ENCODE results near the gene SBK1. TPM values are rescaled to one million over a fixed set of nuclear protein-coding genes. Genes with fewer than 3 reads are reported as not detected.
A peak's percentile ranks its signal among the peaks of the same experiment; 100 is the strongest.

Gene SBK1
- total RNA-seq, 4 donors from 2014 or later, result 0.27 to 1.4 (median 0.32) TPM; not detected in 1

DNA sequence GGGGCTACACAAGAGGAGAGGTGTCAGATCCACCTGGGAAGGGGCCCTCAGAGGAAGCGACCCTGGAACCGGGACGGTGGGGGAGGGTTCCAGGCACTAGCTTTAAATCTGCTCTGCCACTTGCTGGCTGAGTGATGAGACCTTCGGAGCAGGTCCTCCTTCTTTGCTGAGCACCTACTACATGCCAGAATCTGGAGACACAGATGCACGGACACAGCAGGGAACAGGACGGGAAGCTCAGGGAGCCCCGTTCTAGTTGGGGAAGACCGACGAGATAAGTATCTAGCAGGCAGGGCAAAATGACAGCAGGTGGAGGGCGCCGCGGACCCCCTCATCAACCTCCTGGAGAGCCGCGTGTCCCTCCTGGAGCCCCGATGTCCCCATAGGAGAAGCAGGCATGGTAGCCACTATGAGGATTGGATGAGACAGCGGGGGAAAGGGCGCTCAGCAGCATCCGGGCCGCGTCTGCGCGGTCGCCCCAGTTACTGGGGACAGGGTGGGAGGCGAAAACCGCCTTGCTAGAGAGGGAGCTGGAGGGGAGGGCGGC is 27.2 kb downstream of the SBK1 start:
- no peak for TF ChIP-seq EP300 (IDR thresholded peaks at IDR 0.05; ENCODE audit: low read depth)
- TF ChIP-seq POLR2AphosphoS5 (IDR thresholded peaks at IDR 0.05), result no peak
- TF ChIP-seq POLR2A (IDR thresholded peaks at IDR 0.05), result no peak
- no peak for TF ChIP-seq CTCF (IDR thresholded peaks at IDR 0.05)
- Histone ChIP-seq H3K4me1 (peaks cover 0 to 2% (median 0%) of the 10 kb centered on the region in 4 donors), H3K4me3 (no peak overlapping the region), H3K36me3 (no peaks in the 10 kb centered on the region), H3K9me3 (no peaks in the 10 kb centered on the region), H3K27ac (no peak overlapping the region), H3K27me3 (no peaks in the 10 kb centered on the region)
- intact Hi-C loops (cut with DNase I; ENCODE audit: low total_unique reads), result loop anchor here (2.0 kb wide), 1 partner anchor 43 kb away; no protein-coding TSS in a partner anchor
- DNase-seq, result no peak
- in situ Hi-C loops (cut with MboI; ENCODE audit: low pct_ligation_motif_present in 1 of 4, low pct_unique_long_range_greater_than_20kb in 1 of 4, low sequenced_read_pairs in 3 of 4), result loop anchor here in 2 of 4 donors (5.0 to 10.0 kb wide), 2 partner anchors 42 to 45 kb away; no protein-coding TSS in a partner anchor
- 93 to 100% methylated on average over 3 to 26 of the region's 26 CpGs for WGBS, 2 donors (ENCODE audit: low coverage in 1 of 2)

- Histone ChIP-seq H3K4me1 (peaks cover 0 to 2% (median 0%) of the 10 kb centered on the region in 4 donors), H3K27ac (no peak overlapping the region), H3K4me3 (no peak overlapping the region), H3K9me3 (no peaks in the 10 kb centered on the region), H3K36me3 (no peaks in the 10 kb centered on the region), H3K27me3 (no peaks in the 10 kb centered on the region)
- DNase-seq, result no peak
- WGBS, 2 donors (ENCODE audit: low coverage in 1 of 2), result 98% methylated on average over 65 of the region's 73 CpGs; no CpG with 5 or more reads in 1 of the 2 donors
- in situ Hi-C loops (cut with MboI; ENCODE audit: low pct_ligation_motif_present in 1 of 4, low pct_unique_long_range_greater_than_20kb in 1 of 4, low sequenced_read_pairs in 3 of 4) (loop anchor here in 1 of 4 donors (10.0 kb wide), 1 partner anchor 45 kb away; no protein-coding TSS in a partner anchor), intact Hi-C loops (cut with DNase I; ENCODE audit: low total_unique reads) (no loop called here)
- TF ChIP-seq EP300 (IDR thresholded peaks at IDR 0.05; ENCODE audit: low read depth) (no peak), POLR2AphosphoS5 (IDR thresholded peaks at IDR 0.05) (no peak), POLR2A (IDR thresholded peaks at IDR 0.05) (no peak), CTCF (IDR thresholded peaks at IDR 0.05) (no peak)
These were observed 27.8 kb downstream of the SBK1 start for GRCh38 chr16:28320023-28320561.

DNA sequence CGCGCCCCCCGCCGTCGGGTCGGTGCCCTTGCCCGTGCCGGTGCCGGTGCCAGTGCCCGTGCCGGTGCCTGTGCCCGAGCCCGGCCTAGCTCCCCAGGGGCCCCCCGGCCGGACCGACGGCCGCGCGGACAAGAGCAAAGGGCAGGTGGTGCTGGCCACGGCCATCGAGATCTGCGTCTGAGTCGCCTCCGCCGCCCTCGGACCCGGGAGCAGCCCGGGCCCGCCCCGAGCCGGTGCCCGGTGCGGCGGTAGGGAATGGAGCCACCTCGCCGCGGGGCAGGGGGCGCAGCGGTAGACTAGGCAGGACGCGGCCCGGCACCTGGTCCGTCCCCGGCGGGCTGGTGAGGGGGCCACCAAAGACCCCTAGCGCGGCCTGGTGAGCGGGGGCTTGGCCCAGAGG is 28.4 kb downstream of the SBK1 start:
- intact Hi-C loops (cut with DNase I; ENCODE audit: low total_unique reads) (no loop called here), in situ Hi-C loops (cut with MboI; ENCODE audit: low pct_ligation_motif_present in 1 of 4, low pct_unique_long_range_greater_than_20kb in 1 of 4, low sequenced_read_pairs in 3 of 4) (loop anchor here in 1 of 4 donors (10.0 kb wide), 1 partner anchor 46 kb away; no protein-coding TSS in a partner anchor)
- peaks cover 0 to 2% (median 0%) of the 10 kb centered on the region in 4 donors for H3K4me1 ChIP-seq
- TF ChIP-seq CTCF (IDR thresholded peaks at IDR 0.05), result no peak
- TF ChIP-seq EP300 (IDR thresholded peaks at IDR 0.05; ENCODE audit: low read depth), result no peak
- TF ChIP-seq POLR2A (IDR thresholded peaks at IDR 0.05), result no peak
- TF ChIP-seq POLR2AphosphoS5 (IDR thresholded peaks at IDR 0.05), result no peak
- no peaks in the 10 kb centered on the region for H3K36me3 ChIP-seq
- no peak for DNase-seq
- 94% methylated on average over 31 of the region's 49 CpGs; no CpG with 5 or more reads in 1 of the 2 donors for WGBS, 2 donors (ENCODE audit: low coverage in 1 of 2)
- no peak overlapping the region for H3K27ac ChIP-seq
- H3K9me3 ChIP-seq, result no peaks in the 10 kb centered on the region
- no peaks in the 10 kb centered on the region for H3K27me3 ChIP-seq
- H3K4me3 ChIP-seq, result no peak overlapping the region

DNA sequence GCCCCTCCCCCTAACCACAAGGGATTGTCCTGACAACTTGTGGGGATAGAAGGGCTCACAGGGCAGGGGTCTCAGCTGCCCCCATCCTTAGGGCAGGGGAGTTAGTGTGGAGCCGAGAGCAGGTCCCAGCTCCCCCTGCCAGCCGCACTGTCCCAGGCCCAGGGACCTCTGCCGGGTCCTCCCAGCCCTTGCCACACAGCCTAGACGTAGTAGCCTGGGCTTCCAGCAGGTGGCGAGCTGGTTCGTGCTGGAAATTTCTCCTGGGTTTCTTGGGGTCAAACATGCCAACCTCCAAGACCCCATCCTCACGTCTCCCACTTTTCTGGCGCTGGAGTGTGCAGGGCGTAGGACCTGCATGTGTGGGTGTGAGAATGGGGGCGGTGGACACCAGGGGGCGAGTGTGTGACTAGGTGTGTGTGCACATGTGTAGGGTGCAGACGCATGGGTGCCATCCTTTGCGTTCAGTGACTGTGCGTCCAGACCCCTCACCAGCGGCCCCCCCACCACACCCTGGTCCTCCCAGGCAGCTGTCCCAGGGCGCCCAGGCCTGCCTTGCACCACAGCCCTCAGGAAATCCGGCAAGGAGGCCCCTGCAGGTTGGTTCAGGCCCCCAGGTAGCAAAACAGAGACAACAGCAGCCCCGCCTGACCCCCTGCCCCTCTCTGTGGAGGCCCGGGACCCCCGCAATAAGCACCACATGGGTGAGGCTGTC is 29.5 kb downstream of the SBK1 start:
- peak; percentile 35 for DNase-seq
- intact Hi-C loops (cut with DNase I; ENCODE audit: low total_unique reads), result no loop called here

More for the DNA sequence above, 29.5 kb downstream of the SBK1 start:
- Histone ChIP-seq H3K27me3 (no peaks in the 10 kb centered on the region), H3K4me3 (no peak overlapping the region), H3K36me3 (no peaks in the 10 kb centered on the region), H3K9me3 (no peaks in the 10 kb centered on the region), H3K4me1 (peaks cover 0 to 2% (median 0%) of the 10 kb centered on the region in 4 donors), H3K27ac (no peak overlapping the region)
- in situ Hi-C loops (cut with MboI; ENCODE audit: low pct_ligation_motif_present in 1 of 4, low pct_unique_long_range_greater_than_20kb in 1 of 4, low sequenced_read_pairs in 3 of 4), result loop anchor here in 1 of 4 donors (10.0 kb wide), 1 partner anchor 47 kb away; no protein-coding TSS in a partner anchor
- TF ChIP-seq EP300 (IDR thresholded peaks at IDR 0.05; ENCODE audit: low read depth) (no peak), CTCF (IDR thresholded peaks at IDR 0.05) (peak; percentile 61 to 74 (median 67))
- WGBS, 2 donors (ENCODE audit: low coverage in 1 of 2), result 58% methylated on average over 20 of the region's 20 CpGs; no CpG with 5 or more reads in 1 of the 2 donors

Measured in transverse colon (tissue), 4 donors.